Measurements from ENCODE around the gene SORCS1.

Gene SORCS1

GRCh38 chr10:106919871-106920282 lies 244.6 kb downstream of the SORCS1 start:
- Histone ChIP-seq H3K4me1 (ENCODE audit: low read length) (no peaks in the 10 kb centered on the region), H3K27me3 (replicated peaks; ENCODE audit: insufficient read depth, low read length) (no peaks in the 10 kb centered on the region), H4K20me1 (ENCODE audit: insufficient read depth, low read length) (no peaks in the 10 kb centered on the region), H3K36me3 (replicated peaks; ENCODE audit: insufficient read depth, low read length) (no peaks in the 10 kb centered on the region), H3F3A (ENCODE audit: insufficient read depth, low read length) (no peaks in the 10 kb centered on the region), H3K4me3 (ENCODE audit: low read length) (no peak overlapping the region), H3K4me2 (ENCODE audit: low read depth, low read length) (no peak overlapping the region), H2AFZ (ENCODE audit: low read length) (no peak overlapping the region), H3K9me2 (replicated peaks; ENCODE audit: insufficient read depth, low read length) (no peaks in the 10 kb centered on the region), H3K79me2 (ENCODE audit: low read length) (no peaks in the 10 kb centered on the region), H3K9ac (ENCODE audit: low read length) (no peak overlapping the region), H3K9me3 (replicated peaks; ENCODE audit: insufficient read depth, low read length) (no peaks in the 10 kb centered on the region), H3K27ac (ENCODE audit: low read length) (no peak overlapping the region)
- no peak for TF ChIP-seq CTCF (IDR thresholded peaks at IDR 0.05; ENCODE audit: low read length)
- no peak for TF ChIP-seq EZH2 (optimal IDR thresholded peaks at IDR 0.05; ENCODE audit: low read depth, low read length)
- no peak for TF ChIP-seq EZH2phosphoT487 (IDR thresholded peaks at IDR 0.05; ENCODE audit: low read length)
- DNase-seq = no peak

GRCh38 chr10:106917452-106918055 lies 247.0 kb downstream of the SORCS1 start:
- Histone ChIP-seq H2AFZ (ENCODE audit: low read length) (no peak overlapping the region), H3K4me3 (ENCODE audit: low read length) (no peak overlapping the region), H3F3A (ENCODE audit: insufficient read depth, low read length) (no peaks in the 10 kb centered on the region), H3K27ac (ENCODE audit: low read length) (no peak overlapping the region), H4K20me1 (ENCODE audit: insufficient read depth, low read length) (no peaks in the 10 kb centered on the region), H3K9ac (ENCODE audit: low read length) (no peak overlapping the region), H3K27me3 (replicated peaks; ENCODE audit: insufficient read depth, low read length) (no peaks in the 10 kb centered on the region), H3K79me2 (ENCODE audit: low read length) (no peaks in the 10 kb centered on the region), H3K4me1 (ENCODE audit: low read length) (no peaks in the 10 kb centered on the region), H3K36me3 (replicated peaks; ENCODE audit: insufficient read depth, low read length) (no peaks in the 10 kb centered on the region), H3K9me3 (replicated peaks; ENCODE audit: insufficient read depth, low read length) (no peaks in the 10 kb centered on the region), H3K9me2 (replicated peaks; ENCODE audit: insufficient read depth, low read length) (no peaks in the 10 kb centered on the region), H3K4me2 (ENCODE audit: low read depth, low read length) (no peak overlapping the region)
- no peak for DNase-seq
- TF ChIP-seq EZH2 (optimal IDR thresholded peaks at IDR 0.05; ENCODE audit: low read depth, low read length) (no peak), CTCF (IDR thresholded peaks at IDR 0.05; ENCODE audit: low read length) (no peak), EZH2phosphoT487 (IDR thresholded peaks at IDR 0.05; ENCODE audit: low read length) (no peak)

- Histone ChIP-seq H3K4me3 (ENCODE audit: low read length) (no peak overlapping the region), H3K27ac (ENCODE audit: low read length) (no peak overlapping the region), H3K9ac (ENCODE audit: low read length) (no peak overlapping the region), H3K4me2 (ENCODE audit: low read depth, low read length) (no peak overlapping the region), H3K9me2 (replicated peaks; ENCODE audit: insufficient read depth, low read length) (no peaks in the 10 kb centered on the region), H3K27me3 (replicated peaks; ENCODE audit: insufficient read depth, low read length) (no peaks in the 10 kb centered on the region), H3K79me2 (ENCODE audit: low read length) (no peaks in the 10 kb centered on the region), H3K36me3 (replicated peaks; ENCODE audit: insufficient read depth, low read length) (no peaks in the 10 kb centered on the region), H2AFZ (ENCODE audit: low read length) (no peak overlapping the region), H3K9me3 (replicated peaks; ENCODE audit: insufficient read depth, low read length) (no peaks in the 10 kb centered on the region), H3K4me1 (ENCODE audit: low read length) (no peaks in the 10 kb centered on the region), H4K20me1 (ENCODE audit: insufficient read depth, low read length) (no peaks in the 10 kb centered on the region), H3F3A (ENCODE audit: insufficient read depth, low read length) (no peaks in the 10 kb centered on the region)
- TF ChIP-seq EZH2phosphoT487 (IDR thresholded peaks at IDR 0.05; ENCODE audit: low read length) (no peak), CTCF (IDR thresholded peaks at IDR 0.05; ENCODE audit: low read length) (no peak), EZH2 (optimal IDR thresholded peaks at IDR 0.05; ENCODE audit: low read depth, low read length) (no peak)
- no peak for DNase-seq
Measured at GRCh38 chr10:106914016-106914415, 250.5 kb downstream of the SORCS1 start.
